NCI-H774 (cell line): ENCODE results near the gene TBC1D13.
"Not testable (repeated sequence)": the region's sequence is repeated elsewhere in the genome, so short reads cannot be mapped to it uniquely, and the experiment has no call there.

Experiments used
- DNase-seq: peaks from one replicate; lab custom pipeline; 2025; lab: John Stamatoyannopoulos, UW

The TBC1D13 gene

GRCh38 chr9:128820665-128821583, 33.9 kb downstream of the TBC1D13 start:
- DNase-seq = no peak

- DNase-seq = no peak
Observed at GRCh38 chr9:128821584-128822406, 34.7 kb downstream of the TBC1D13 start.

- no peak for DNase-seq
Observed at GRCh38 chr9:128822407-128823042, 35.5 kb downstream of the TBC1D13 start.

- no peak for DNase-seq
Observed at GRCh38 chr9:128823362-128823902, 36.4 kb downstream of the TBC1D13 start.

- no peak for DNase-seq
Observed at GRCh38 chr9:128823903-128824406, 36.9 kb downstream of the TBC1D13 start.

- no peak for DNase-seq
Observed at GRCh38 chr9:128824911-128825310, 37.9 kb downstream of the TBC1D13 start.

- DNase-seq = no peak
Observed at GRCh38 chr9:128825923-128826700, 39.1 kb downstream of the TBC1D13 start.

- DNase-seq = no peak
Observed at GRCh38 chr9:128828267-128828666, 41.2 kb downstream of the TBC1D13 start.

GRCh38 chr9:128828719-128829452, 41.8 kb downstream of the TBC1D13 start:
- no peak for DNase-seq

- peak; percentile 97 for DNase-seq
Observed at GRCh38 chr9:128829477-128830251, 42.6 kb downstream of the TBC1D13 start, which contains the start of gene SPOUT1. Gene SPOUT1, minus strand, starts transcription at chr9:128829794. Its CDS starts 14 bp downstream, at chr9:128829780.

GRCh38 chr9:128833696-128834095, 46.6 kb downstream of the TBC1D13 start:
- DNase-seq = no peak

GRCh38 chr9:128835246-128836210, 48.5 kb downstream of the TBC1D13 start:
- no peak for DNase-seq

- no peak for DNase-seq
Observed at GRCh38 chr9:128836509-128837145, 49.6 kb downstream of the TBC1D13 start.

GRCh38 chr9:128838338-128838737, 51.3 kb downstream of the TBC1D13 start:
- no peak for DNase-seq

- DNase-seq = no peak
Observed at GRCh38 chr9:128840524-128840923, 53.5 kb downstream of the TBC1D13 start.

- no peak for DNase-seq
Observed at GRCh38 chr9:128841694-128842492, 54.8 kb downstream of the TBC1D13 start.

GRCh38 chr9:128843171-128843570, 56.1 kb downstream of the TBC1D13 start:
- not testable (repeated sequence) for DNase-seq
